Measurements from ENCODE around the gene AMIGO2.
"Not testable (repeated sequence)": the region's sequence is repeated elsewhere in the genome, so short reads cannot be mapped to it uniquely, and the experiment has no call there.

DNA sequence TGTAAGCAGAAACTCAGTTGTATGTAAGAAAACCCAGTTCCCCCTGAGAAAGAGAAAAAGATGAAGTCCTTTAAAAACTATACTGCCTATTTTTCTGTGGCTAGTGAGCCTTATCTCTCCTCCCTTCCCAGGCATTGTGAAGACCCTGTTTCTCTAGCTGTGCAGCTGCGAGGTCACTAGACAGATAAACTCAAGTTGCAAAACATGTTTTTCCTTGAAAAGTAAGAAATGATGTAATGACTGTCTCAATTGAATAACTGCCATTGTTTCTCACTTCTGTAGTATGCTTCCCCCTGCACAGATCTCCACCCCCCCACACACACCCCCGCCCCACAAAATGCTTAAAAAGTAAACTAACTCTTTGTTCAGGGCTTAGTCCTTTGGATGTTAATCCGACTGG lies 23.9 kb downstream of the AMIGO2 start:
- not testable (repeated sequence) for TF ChIP-seq CTCF, POLR2A (IDR thresholded peaks at IDR 0.05)

Data from Peyer's patch (tissue), 4 donors.